HG03097 (cell line): Measurements from ENCODE around the gene NTM.

Experiments used
- ATAC-seq: cut with Tn5 transposase; IDR thresholded peaks from one replicate; pipeline ENCODE4 v1.9.1; 2021; ENCODE audit not compliant: unreplicated experiment, low FRiP score

Gene NTM

GRCh38 chr11:132245403-132246385 is 875.3 kb downstream of the NTM start:
- ATAC-seq, result no peak

- no peak for ATAC-seq
Measured at GRCh38 chr11:132248580-132248979, 878.2 kb downstream of the NTM start.

GRCh38 chr11:132249256-132249655 is 878.8 kb downstream of the NTM start:
- no peak for ATAC-seq

- no peak for ATAC-seq
Measured at GRCh38 chr11:132251061-132251460, 880.6 kb downstream of the NTM start.

- ATAC-seq, result no peak
Measured at GRCh38 chr11:132253469-132254264, 883.3 kb downstream of the NTM start.

- no peak for ATAC-seq
Measured at GRCh38 chr11:132254906-132255305, 884.5 kb downstream of the NTM start.

GRCh38 chr11:132256528-132257279 is 886.3 kb downstream of the NTM start:
- ATAC-seq, result no peak

- no peak for ATAC-seq
Measured at GRCh38 chr11:132257871-132258270, 887.5 kb downstream of the NTM start.

GRCh38 chr11:132258875-132259274 is 888.5 kb downstream of the NTM start:
- no peak for ATAC-seq

- ATAC-seq, result no peak
Measured at GRCh38 chr11:132260636-132261035, 890.2 kb downstream of the NTM start.

GRCh38 chr11:132263241-132263640 is 892.8 kb downstream of the NTM start:
- ATAC-seq, result no peak

- no peak for ATAC-seq
Measured at GRCh38 chr11:132263875-132264274, 893.5 kb downstream of the NTM start.

- ATAC-seq, result no peak
Measured at GRCh38 chr11:132264616-132265015, 894.2 kb downstream of the NTM start.

- ATAC-seq, result no peak
Measured at GRCh38 chr11:132278801-132279574, 908.6 kb downstream of the NTM start.

- ATAC-seq, result no peak
Measured at GRCh38 chr11:132284048-132284447, 913.6 kb downstream of the NTM start.

GRCh38 chr11:132284611-132285010 is 914.2 kb downstream of the NTM start:
- ATAC-seq, result no peak

GRCh38 chr11:132285631-132286030 is 915.2 kb downstream of the NTM start:
- ATAC-seq, result no peak

GRCh38 chr11:132286106-132286505 is 915.7 kb downstream of the NTM start:
- no peak for ATAC-seq

- no peak for ATAC-seq
Measured at GRCh38 chr11:132288036-132288435, 917.6 kb downstream of the NTM start.
